ENCODE data around the gene PCDH15.

PCDH15 gene

GRCh38 chr10:54060572-54060971 is 740.5 kb downstream of the PCDH15 start:
- no peak overlapping the region for H2BK12ac ChIP-seq (ENCODE audit: low read length)
- no peak overlapping the region for H3K4me2 ChIP-seq (ENCODE audit: insufficient read depth, low read length, poor library complexity, severe bottlenecking)
- H2BK120ac ChIP-seq (ENCODE audit: low read depth, low read length): no peak overlapping the region
- H3K79me1 ChIP-seq (ENCODE audit: low read depth, low read length): no peaks in the 10 kb centered on the region
- no CpG with 5 or more reads among the region's 5 CpGs for WGBS, 2 donors (ENCODE audit: extremely low coverage in 2 of 2, insufficient read length in 2 of 2, insufficient replicate concordance in 1 of 2)
- H3K4me3 ChIP-seq (ENCODE audit: low read length in 2 of 2): no peak overlapping the region
- DNase-seq (ENCODE audit: low spot score): no peak
- no peak overlapping the region for H3K14ac ChIP-seq (ENCODE audit: low read length)
- H3K36me3 ChIP-seq (replicated peaks in 1 of 2; ENCODE audit: control insufficient read depth in 2 of 2, insufficient read depth in 2 of 2, low read length in 2 of 2): no peaks in the 10 kb centered on the region
- no peak overlapping the region for H4K91ac ChIP-seq (ENCODE audit: low read depth, low read length, poor library complexity)
- H4K8ac ChIP-seq (ENCODE audit: low read depth, low read length): no peak overlapping the region
- no peak overlapping the region for H2BK15ac ChIP-seq (ENCODE audit: low read length)
- H3K9me3 ChIP-seq (replicated peaks in 1 of 2; ENCODE audit: control insufficient read depth in 2 of 2, insufficient read depth in 1 of 2, low read depth in 1 of 2, low read length in 2 of 2): peaks cover 0 to 3% of the 10 kb centered on the region in 2 donors
- H3K23ac ChIP-seq (ENCODE audit: low read depth, low read length, poor library complexity): no peak overlapping the region
- H2AK5ac ChIP-seq (ENCODE audit: low read depth, low read length): no peak overlapping the region
- H3K27me3 ChIP-seq (ENCODE audit: control insufficient read depth in 3 of 3, insufficient read depth in 3 of 3, low read depth in 1 of 3, low read length in 3 of 3): no peaks in the 10 kb centered on the region
- H3K9ac ChIP-seq (ENCODE audit: low read depth, low read length, poor library complexity): no peak overlapping the region
- H3K4me1 ChIP-seq (ENCODE audit: control insufficient read depth in 2 of 2, insufficient read depth in 1 of 2, low read depth in 1 of 2, low read length in 2 of 2): no peaks in the 10 kb centered on the region
- H3K27ac ChIP-seq (replicated peaks; ENCODE audit: low read length): no peak overlapping the region
- no peak overlapping the region for H3K18ac ChIP-seq (ENCODE audit: low read length)
- no peak overlapping the region for H2AFZ ChIP-seq (ENCODE audit: low read length)
- H2BK5ac ChIP-seq (ENCODE audit: low read length): no peak overlapping the region
- no peak overlapping the region for H3K4ac ChIP-seq (ENCODE audit: low read length)

GRCh38 chr10:54057357-54057756 is 743.7 kb downstream of the PCDH15 start:
- no peak overlapping the region for H2BK120ac ChIP-seq (ENCODE audit: low read depth, low read length)
- no peak overlapping the region for H2BK15ac ChIP-seq (ENCODE audit: low read length)
- no peak overlapping the region for H2BK12ac ChIP-seq (ENCODE audit: low read length)
- H3K4me2 ChIP-seq (ENCODE audit: insufficient read depth, low read length, poor library complexity, severe bottlenecking): no peak overlapping the region
- H3K4me3 ChIP-seq (ENCODE audit: low read length in 2 of 2): no peak overlapping the region
- no peak overlapping the region for H4K91ac ChIP-seq (ENCODE audit: low read depth, low read length, poor library complexity)
- DNase-seq (ENCODE audit: low spot score): no peak
- H3K36me3 ChIP-seq (replicated peaks in 1 of 2; ENCODE audit: control insufficient read depth in 2 of 2, insufficient read depth in 2 of 2, low read length in 2 of 2): no peaks in the 10 kb centered on the region
- no peak overlapping the region for H3K18ac ChIP-seq (ENCODE audit: low read length)
- no peak overlapping the region for H3K27ac ChIP-seq (replicated peaks; ENCODE audit: low read length)
- no peak overlapping the region for H2BK5ac ChIP-seq (ENCODE audit: low read length)
- peaks cover 0 to 3% of the 10 kb centered on the region in 2 donors for H3K9me3 ChIP-seq (replicated peaks in 1 of 2; ENCODE audit: control insufficient read depth in 2 of 2, insufficient read depth in 1 of 2, low read depth in 1 of 2, low read length in 2 of 2)
- no peak overlapping the region for H3K9ac ChIP-seq (ENCODE audit: low read depth, low read length, poor library complexity)
- no CpG with 5 or more reads among the region's 2 CpGs for WGBS, 2 donors (ENCODE audit: extremely low coverage in 2 of 2, insufficient read length in 2 of 2, insufficient replicate concordance in 1 of 2)
- H3K4me1 ChIP-seq (ENCODE audit: control insufficient read depth in 2 of 2, insufficient read depth in 1 of 2, low read depth in 1 of 2, low read length in 2 of 2): no peaks in the 10 kb centered on the region
- H3K4ac ChIP-seq (ENCODE audit: low read length): no peak overlapping the region
- no peaks in the 10 kb centered on the region for H3K27me3 ChIP-seq (ENCODE audit: control insufficient read depth in 3 of 3, insufficient read depth in 3 of 3, low read depth in 1 of 3, low read length in 3 of 3)
- no peak overlapping the region for H4K8ac ChIP-seq (ENCODE audit: low read depth, low read length)
- no peak overlapping the region for H3K23ac ChIP-seq (ENCODE audit: low read depth, low read length, poor library complexity)
- no peak overlapping the region for H3K14ac ChIP-seq (ENCODE audit: low read length)
- no peak overlapping the region for H2AFZ ChIP-seq (ENCODE audit: low read length)
- no peak overlapping the region for H2AK5ac ChIP-seq (ENCODE audit: low read depth, low read length)
- H3K79me1 ChIP-seq (ENCODE audit: low read depth, low read length): no peaks in the 10 kb centered on the region

- Histone ChIP-seq H3K79me1 (ENCODE audit: low read depth, low read length) (no peaks in the 10 kb centered on the region), H3K18ac (ENCODE audit: low read length) (no peak overlapping the region), H2AFZ (ENCODE audit: low read length) (no peak overlapping the region), H2BK5ac (ENCODE audit: low read length) (no peak overlapping the region), H3K14ac (ENCODE audit: low read length) (no peak overlapping the region), H2AK5ac (ENCODE audit: low read depth, low read length) (no peak overlapping the region), H3K4me3 (ENCODE audit: low read length in 2 of 2) (no peak overlapping the region), H3K9me3 (replicated peaks in 1 of 2; ENCODE audit: control insufficient read depth in 2 of 2, insufficient read depth in 1 of 2, low read depth in 1 of 2, low read length in 2 of 2) (no peaks in the 10 kb centered on the region), H4K91ac (ENCODE audit: low read depth, low read length, poor library complexity) (no peak overlapping the region), H3K9ac (ENCODE audit: low read depth, low read length, poor library complexity) (no peak overlapping the region), H4K8ac (ENCODE audit: low read depth, low read length) (no peak overlapping the region), H3K4me1 (ENCODE audit: control insufficient read depth in 2 of 2, insufficient read depth in 1 of 2, low read depth in 1 of 2, low read length in 2 of 2) (no peaks in the 10 kb centered on the region), H3K36me3 (replicated peaks in 1 of 2; ENCODE audit: control insufficient read depth in 2 of 2, insufficient read depth in 2 of 2, low read length in 2 of 2) (no peaks in the 10 kb centered on the region), H2BK12ac (ENCODE audit: low read length) (no peak overlapping the region), H3K27ac (replicated peaks; ENCODE audit: low read length) (no peak overlapping the region), H3K4me2 (ENCODE audit: insufficient read depth, low read length, poor library complexity, severe bottlenecking) (no peak overlapping the region), H2BK120ac (ENCODE audit: low read depth, low read length) (no peak overlapping the region), H3K27me3 (ENCODE audit: control insufficient read depth in 3 of 3, insufficient read depth in 3 of 3, low read depth in 1 of 3, low read length in 3 of 3) (no peaks in the 10 kb centered on the region), H3K23ac (ENCODE audit: low read depth, low read length, poor library complexity) (no peak overlapping the region), H3K4ac (ENCODE audit: low read length) (no peak overlapping the region), H2BK15ac (ENCODE audit: low read length) (no peak overlapping the region)
- no peak for DNase-seq (ENCODE audit: low spot score)
- no CpG with 5 or more reads among the region's 5 CpGs for WGBS, 2 donors (ENCODE audit: extremely low coverage in 2 of 2, insufficient read length in 2 of 2, insufficient replicate concordance in 1 of 2)
These were observed 774.7 kb downstream of the PCDH15 start for GRCh38 chr10:54026340-54026739.

GRCh38 chr10:54011117-54011516 is 789.9 kb downstream of the PCDH15 start:
- Histone ChIP-seq H2BK12ac (ENCODE audit: low read length) (no peak overlapping the region), H2AK5ac (ENCODE audit: low read depth, low read length) (no peak overlapping the region), H3K79me1 (ENCODE audit: low read depth, low read length) (no peaks in the 10 kb centered on the region), H3K27ac (replicated peaks; ENCODE audit: low read length) (no peak overlapping the region), H3K4ac (ENCODE audit: low read length) (no peak overlapping the region), H3K36me3 (replicated peaks in 1 of 2; ENCODE audit: control insufficient read depth in 2 of 2, insufficient read depth in 2 of 2, low read length in 2 of 2) (no peaks in the 10 kb centered on the region), H4K8ac (ENCODE audit: low read depth, low read length) (no peak overlapping the region), H3K14ac (ENCODE audit: low read length) (no peak overlapping the region), H3K27me3 (ENCODE audit: control insufficient read depth in 3 of 3, insufficient read depth in 3 of 3, low read depth in 1 of 3, low read length in 3 of 3) (no peaks in the 10 kb centered on the region), H2BK120ac (ENCODE audit: low read depth, low read length) (no peak overlapping the region), H3K4me1 (ENCODE audit: control insufficient read depth in 2 of 2, insufficient read depth in 1 of 2, low read depth in 1 of 2, low read length in 2 of 2) (no peaks in the 10 kb centered on the region), H3K4me3 (ENCODE audit: low read length in 2 of 2) (peak overlapping the region in 1 of 2 donors; percentile 36), H2BK15ac (ENCODE audit: low read length) (no peak overlapping the region), H3K23ac (ENCODE audit: low read depth, low read length, poor library complexity) (no peak overlapping the region), H4K91ac (ENCODE audit: low read depth, low read length, poor library complexity) (no peak overlapping the region), H3K18ac (ENCODE audit: low read length) (no peak overlapping the region), H2AFZ (ENCODE audit: low read length) (peak overlapping the region; percentile 28), H3K4me2 (ENCODE audit: insufficient read depth, low read length, poor library complexity, severe bottlenecking) (no peak overlapping the region), H3K9me3 (replicated peaks in 1 of 2; ENCODE audit: control insufficient read depth in 2 of 2, insufficient read depth in 1 of 2, low read depth in 1 of 2, low read length in 2 of 2) (no peaks in the 10 kb centered on the region), H2BK5ac (ENCODE audit: low read length) (no peak overlapping the region), H3K9ac (ENCODE audit: low read depth, low read length, poor library complexity) (no peak overlapping the region)
- WGBS, 2 donors (ENCODE audit: extremely low coverage in 2 of 2, insufficient read length in 2 of 2, insufficient replicate concordance in 1 of 2): no CpG with 5 or more reads among the region's 1 CpG
- no peak for DNase-seq (ENCODE audit: low spot score)

Data from neuronal stem cell (in vitro differentiated cells).